ENCODE measurements around the gene KCNS3.

DNA sequence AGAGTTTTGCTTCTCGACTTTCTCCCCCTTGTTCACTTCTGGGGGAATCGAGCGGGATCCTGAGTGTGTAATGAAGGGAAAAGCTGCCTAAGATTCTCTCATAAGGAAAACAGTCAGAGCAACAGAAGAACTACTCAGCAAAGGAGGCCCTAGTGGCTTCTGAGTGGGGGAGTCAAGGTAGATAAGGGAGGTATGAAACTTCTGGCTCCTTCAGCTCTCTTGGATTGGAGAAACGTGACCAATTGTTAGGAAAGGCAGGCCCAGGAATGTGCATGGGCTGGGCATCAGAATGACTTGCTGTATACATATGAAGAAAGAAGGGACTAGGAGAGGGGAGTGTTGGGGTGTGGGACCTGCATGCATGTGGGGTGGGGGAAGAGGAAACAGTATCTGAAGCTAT lies 73.1 kb downstream of the KCNS3 start:
- no peak for TF ChIP-seq POLR2AphosphoS5 (IDR thresholded peaks at IDR 0.05)
- TF ChIP-seq, protein P1, sequence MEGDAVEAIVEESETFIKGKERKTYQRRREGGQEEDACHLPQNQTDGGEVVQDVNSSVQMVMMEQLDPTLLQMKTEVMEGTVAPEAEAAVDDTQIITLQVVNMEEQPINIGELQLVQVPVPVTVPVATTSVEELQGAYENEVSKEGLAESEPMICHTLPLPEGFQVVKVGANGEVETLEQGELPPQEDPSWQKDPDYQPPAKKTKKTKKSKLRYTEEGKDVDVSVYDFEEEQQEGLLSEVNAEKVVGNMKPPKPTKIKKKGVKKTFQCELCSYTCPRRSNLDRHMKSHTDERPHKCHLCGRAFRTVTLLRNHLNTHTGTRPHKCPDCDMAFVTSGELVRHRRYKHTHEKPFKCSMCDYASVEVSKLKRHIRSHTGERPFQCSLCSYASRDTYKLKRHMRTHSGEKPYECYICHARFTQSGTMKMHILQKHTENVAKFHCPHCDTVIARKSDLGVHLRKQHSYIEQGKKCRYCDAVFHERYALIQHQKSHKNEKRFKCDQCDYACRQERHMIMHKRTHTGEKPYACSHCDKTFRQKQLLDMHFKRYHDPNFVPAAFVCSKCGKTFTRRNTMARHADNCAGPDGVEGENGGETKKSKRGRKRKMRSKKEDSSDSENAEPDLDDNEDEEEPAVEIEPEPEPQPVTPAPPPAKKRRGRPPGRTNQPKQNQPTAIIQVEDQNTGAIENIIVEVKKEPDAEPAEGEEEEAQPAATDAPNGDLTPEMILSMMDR (IDR thresholded peaks at IDR 0.05) = no peak
- TF ChIP-seq EP300 (IDR thresholded peaks at IDR 0.05) = no peak
- no peak for TF ChIP-seq POLR2A (IDR thresholded peaks at IDR 0.05; ENCODE audit: low read depth)
